Neural progenitor cell (in vitro differentiated cells): ENCODE data around the gene IBSP. TPM values are rescaled to one million over a fixed set of nuclear protein-coding genes. Genes with fewer than 3 reads are reported as not detected.

Experiments
- DNase-seq: peaks from one replicate; pipeline ENCODE4 v3.0.0-alpha.2; 2016; ENCODE audit warnings: low spot score
- H2AFZ ChIP-seq: fragments of 200-600 bp; sonication (generic); replicated peaks from 2 replicates; pipeline ENCODE4 v1.6.1; 2016; ENCODE audit warnings: antibody characterized with exemption
- H3F3A ChIP-seq: fragments of 200-600 bp; sonication (generic); 2 replicates; pipeline ENCODE4 v1.6.1; 2016; ENCODE audit warnings: antibody characterized with exemption, low read depth
- H3K27ac ChIP-seq: fragments of 200-600 bp; sonication (generic); 2 replicates; pipeline ENCODE4 v1.5.1; 2016; ENCODE audit warnings: mild to moderate bottlenecking
- H3K27me3 ChIP-seq: fragments of 200-600 bp; sonication (generic); 2 replicates; pipeline ENCODE4 v1.6.1; 2016; ENCODE audit warnings: mild to moderate bottlenecking, moderate library complexity
- H3K36me3 ChIP-seq: fragments of 200-600 bp; sonication (generic); 2 replicates; pipeline ENCODE4 v1.5.1; 2016
- H3K4me1 ChIP-seq: fragments of 200-600 bp; sonication (generic); 2 replicates; pipeline ENCODE4 v1.6.1; 2016; ENCODE audit warnings: mixed run types
- H3K4me2 ChIP-seq: fragments of 200-600 bp; sonication (generic); 2 replicates; pipeline ENCODE4 v1.6.1; 2016
- H3K4me3 ChIP-seq: fragments of 200-600 bp; sonication (generic); 2 replicates; pipeline ENCODE4 v1.5.1; 2016
- H3K79me2 ChIP-seq: fragments of 200-600 bp; sonication (generic); 2 replicates; pipeline ENCODE4 v1.6.1; 2016; ENCODE audit warnings: low read depth
- H3K9ac ChIP-seq: fragments of 200-600 bp; sonication (generic); 2 replicates; pipeline ENCODE4 v1.6.1; 2016
- H3K9me3 ChIP-seq: fragments of 200-600 bp; sonication (generic); 2 replicates; pipeline ENCODE4 v1.5.1; 2016; ENCODE audit warnings: low read depth
- H4K20me1 ChIP-seq: fragments of 200-600 bp; sonication (generic); 2 replicates; pipeline ENCODE4 v1.6.1; 2016; ENCODE audit warnings: low read depth
- H3K27ac Mint-ChIP-seq: 3 replicates; pipeline ENCODE4 v1.8.0; 2021; ENCODE audit warnings: mixed read lengths
- H3K27me3 Mint-ChIP-seq: 2 replicates; pipeline ENCODE4 v1.8.0; 2022; ENCODE audit warnings: low read depth, mild to moderate bottlenecking, inconsistent platforms, moderate library complexity, mixed read lengths; ENCODE audit not compliant: insufficient read depth
- H3K36me3 Mint-ChIP-seq: 3 replicates; pipeline ENCODE4 v1.8.0; 2021; ENCODE audit warnings: mixed read lengths
- H3K4me1 Mint-ChIP-seq: 3 replicates; pipeline ENCODE4 v1.8.0; 2021; ENCODE audit warnings: mixed read lengths
- H3K4me3 Mint-ChIP-seq: 3 replicates; pipeline ENCODE4 v1.8.0; 2021; ENCODE audit warnings: mild to moderate bottlenecking, moderate library complexity, mixed read lengths
- H3K9me3 Mint-ChIP-seq: 3 replicates; pipeline ENCODE4 v1.8.0; 2020; ENCODE audit warnings: mixed read lengths
- CTCF ChIP-seq: fragments of 200-600 bp; sonication (generic); IDR thresholded peaks from 2 replicates; pipeline ENCODE4 v1.5.1; 2017; ENCODE audit warnings: antibody characterized with exemption, mild to moderate bottlenecking
- EZH2 ChIP-seq: fragments of 200-600 bp; sonication (generic); IDR thresholded peaks from 2 replicates; pipeline ENCODE4 v1.6.1; 2017; ENCODE audit warnings: antibody characterized with exemption, mild to moderate bottlenecking, moderate library complexity
- EZH2phosphoT487 ChIP-seq: fragments of 200-600 bp; sonication (generic); IDR thresholded peaks from 2 replicates; pipeline ENCODE4 v1.6.1; 2017; ENCODE audit warnings: antibody characterized with exemption
- total RNA-seq: library from RNA; depleted of rRNA; stranded (reverse); fragments of >200 nt; gene quantifications from 2 replicates; pipeline ENCODE4 v1.2.3, GENCODE V29; 2015; ENCODE audit warnings: low replicate concordance

The IBSP gene
- total RNA-seq, 1 donor from 2014 or later, result not detected

GRCh38 chr4:87804871-87805270 is 5.5 kb downstream of the IBSP start:
- Histone ChIP-seq H3K4me3 (no peak overlapping the region), H3F3A (no peaks in the 10 kb centered on the region), H2AFZ (no peak overlapping the region), H3K4me1 (no peaks in the 10 kb centered on the region), H3K9ac (no peak overlapping the region), H3K27ac (no peak overlapping the region), H3K4me2 (no peak overlapping the region), H3K79me2 (no peaks in the 10 kb centered on the region), H4K20me1 (no peaks in the 10 kb centered on the region), H3K27me3 (no peaks in the 10 kb centered on the region), H3K36me3 (no peaks in the 10 kb centered on the region), H3K9me3 (no peaks in the 10 kb centered on the region)
- H3K27ac Mint-ChIP-seq, result no peak overlapping the region
- H3K36me3 Mint-ChIP-seq, result no peaks in the 10 kb centered on the region
- DNase-seq, result no peak
- H3K9me3 Mint-ChIP-seq, result peaks cover 2% of the 10 kb centered on the region
- H3K4me1 Mint-ChIP-seq, result no peaks in the 10 kb centered on the region
- no peaks in the 10 kb centered on the region for H3K27me3 Mint-ChIP-seq
- H3K4me3 Mint-ChIP-seq, result no peak overlapping the region
- TF ChIP-seq EZH2phosphoT487, result no peak
- no peak for TF ChIP-seq EZH2
- TF ChIP-seq CTCF, result no peak

- TF ChIP-seq EZH2phosphoT487, result no peak
- no peak for TF ChIP-seq EZH2
- no peak for TF ChIP-seq CTCF
- Mint-ChIP-seq H3K4me3 (no peak overlapping the region), H3K9me3 (peaks cover 2% of the 10 kb centered on the region), H3K36me3 (no peaks in the 10 kb centered on the region), H3K4me1 (no peaks in the 10 kb centered on the region), H3K27me3 (no peaks in the 10 kb centered on the region), H3K27ac (no peak overlapping the region)
- Histone ChIP-seq H3K4me1 (no peaks in the 10 kb centered on the region), H3K9me3 (no peaks in the 10 kb centered on the region), H3K27me3 (no peaks in the 10 kb centered on the region), H3K36me3 (no peaks in the 10 kb centered on the region), H2AFZ (no peak overlapping the region), H3F3A (no peaks in the 10 kb centered on the region), H3K4me2 (no peak overlapping the region), H4K20me1 (no peaks in the 10 kb centered on the region), H3K27ac (no peak overlapping the region), H3K4me3 (no peak overlapping the region), H3K9ac (no peak overlapping the region), H3K79me2 (no peaks in the 10 kb centered on the region)
- DNase-seq, result no peak
Measured at GRCh38 chr4:87805971-87806370, 6.6 kb downstream of the IBSP start.

GRCh38 chr4:87806520-87806919 is 7.2 kb downstream of the IBSP start:
- Histone ChIP-seq H3K9me3 (no peaks in the 10 kb centered on the region), H3K4me3 (no peak overlapping the region), H3K9ac (no peak overlapping the region), H3K4me1 (no peaks in the 10 kb centered on the region), H3K27me3 (no peaks in the 10 kb centered on the region), H3K79me2 (no peaks in the 10 kb centered on the region), H4K20me1 (no peaks in the 10 kb centered on the region), H3K4me2 (no peak overlapping the region), H3K27ac (no peak overlapping the region), H3F3A (no peaks in the 10 kb centered on the region), H2AFZ (no peak overlapping the region), H3K36me3 (no peaks in the 10 kb centered on the region)
- H3K36me3 Mint-ChIP-seq, result no peaks in the 10 kb centered on the region
- TF ChIP-seq EZH2phosphoT487 (no peak), CTCF (no peak), EZH2 (no peak)
- no peak overlapping the region for H3K4me3 Mint-ChIP-seq
- DNase-seq, result no peak
- H3K27ac Mint-ChIP-seq, result no peak overlapping the region
- H3K4me1 Mint-ChIP-seq, result no peaks in the 10 kb centered on the region
- no peaks in the 10 kb centered on the region for H3K27me3 Mint-ChIP-seq
- peaks cover 3% of the 10 kb centered on the region for H3K9me3 Mint-ChIP-seq
